GM19397 (cell line): ENCODE measurements around the gene ADORA1.

Experiments used
- ATAC-seq: cut with Tn5 transposase; IDR thresholded peaks from one replicate; pipeline ENCODE4 v1.9.1; 2021; ENCODE audit warnings: mild to moderate bottlenecking, moderate library complexity; ENCODE audit not compliant: unreplicated experiment

Gene ADORA1

DNA sequence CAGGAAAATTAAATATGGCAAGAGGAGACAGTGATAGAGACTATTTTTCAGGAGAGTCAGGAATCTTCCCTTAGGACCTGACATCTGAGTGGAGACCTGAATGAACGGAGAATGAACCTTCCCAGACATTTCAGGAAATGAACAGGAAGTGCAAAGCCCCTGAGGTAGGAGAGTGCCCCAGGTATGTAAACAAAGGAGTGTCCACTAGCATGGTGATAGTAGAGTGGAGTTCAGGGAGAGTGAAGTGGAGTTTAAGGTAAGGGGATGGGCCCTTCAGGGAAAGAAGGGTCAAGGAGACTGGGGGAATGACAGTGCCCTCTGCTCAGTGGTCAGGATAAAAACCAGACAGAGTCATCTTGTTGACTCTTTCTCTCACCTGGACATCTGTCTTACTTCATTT lies 28.8 kb downstream of the ADORA1 start:
- no peak for ATAC-seq

DNA sequence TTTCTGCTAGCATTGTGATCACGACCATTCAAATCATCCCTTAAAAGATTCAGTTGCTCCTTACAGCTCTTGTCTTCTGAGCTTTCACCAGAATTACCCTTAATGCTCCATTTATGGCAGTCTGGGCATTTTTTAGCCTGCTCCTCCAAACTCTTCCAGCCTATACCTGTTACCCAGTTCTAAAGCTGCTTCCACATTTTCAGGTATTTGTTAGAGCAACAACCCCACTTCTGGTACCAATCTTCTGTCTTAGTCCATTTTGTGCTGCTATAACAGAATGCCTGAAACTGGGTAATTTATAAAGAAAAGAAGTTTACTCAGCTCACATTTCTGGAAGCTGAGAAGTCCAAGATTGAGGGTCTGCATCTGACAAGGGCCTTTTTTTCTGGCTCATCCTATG lies 30.9 kb downstream of the ADORA1 start:
- ATAC-seq: no peak

DNA sequence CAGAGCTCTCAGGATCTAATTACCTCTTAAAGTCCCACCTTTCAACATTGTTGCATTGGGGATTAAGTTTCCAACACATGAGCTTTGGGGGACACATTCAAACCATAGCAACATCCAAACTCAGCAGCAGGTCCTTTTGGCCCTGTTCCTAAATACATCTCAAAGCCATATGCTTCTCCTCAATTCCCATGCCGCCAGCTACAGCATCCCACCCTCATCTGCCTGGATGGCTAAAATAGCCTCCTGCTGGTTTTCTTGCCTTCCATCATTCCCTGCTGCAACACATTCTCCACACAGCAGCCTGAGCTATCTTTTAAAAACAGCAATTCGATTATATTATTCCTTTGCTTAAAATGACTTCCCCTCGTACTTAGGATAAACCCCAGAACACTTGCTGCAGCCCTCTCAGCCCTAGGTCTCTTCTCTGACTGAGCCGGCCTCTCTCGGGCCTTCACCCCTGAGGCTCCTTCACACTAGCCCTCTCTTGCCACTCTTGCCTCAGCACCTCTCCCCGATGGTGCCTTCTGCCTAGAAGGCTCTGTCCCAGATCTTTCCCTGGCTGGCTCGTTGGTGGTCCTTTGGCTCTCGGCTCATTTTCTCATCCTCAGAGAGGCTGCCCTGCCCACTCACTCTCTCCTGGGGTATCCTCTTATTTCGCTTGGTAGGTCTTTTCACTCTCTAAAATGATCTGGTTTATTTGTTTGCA lies 31.6 kb downstream of the ADORA1 start:
- no peak for ATAC-seq

DNA sequence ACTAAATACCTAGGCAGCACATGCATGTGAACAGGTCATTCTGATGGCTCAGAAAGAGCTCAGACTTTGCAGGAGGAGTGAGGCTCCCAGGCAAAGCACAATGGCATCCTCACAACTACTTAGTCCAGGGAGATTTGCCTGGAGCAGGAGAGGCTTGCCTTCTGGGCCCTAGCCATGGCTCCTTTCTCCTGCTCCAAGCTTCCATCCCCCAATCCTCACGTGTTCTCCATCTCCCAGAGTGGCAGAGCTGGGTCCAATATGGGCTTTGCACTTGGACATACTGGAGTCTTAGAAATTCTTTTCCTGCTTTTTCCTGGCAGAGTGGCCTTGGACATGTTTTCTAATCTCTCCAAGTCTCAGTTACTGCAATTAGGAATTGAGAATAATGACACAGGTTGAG lies 32.3 kb downstream of the ADORA1 start:
- no peak for ATAC-seq

DNA sequence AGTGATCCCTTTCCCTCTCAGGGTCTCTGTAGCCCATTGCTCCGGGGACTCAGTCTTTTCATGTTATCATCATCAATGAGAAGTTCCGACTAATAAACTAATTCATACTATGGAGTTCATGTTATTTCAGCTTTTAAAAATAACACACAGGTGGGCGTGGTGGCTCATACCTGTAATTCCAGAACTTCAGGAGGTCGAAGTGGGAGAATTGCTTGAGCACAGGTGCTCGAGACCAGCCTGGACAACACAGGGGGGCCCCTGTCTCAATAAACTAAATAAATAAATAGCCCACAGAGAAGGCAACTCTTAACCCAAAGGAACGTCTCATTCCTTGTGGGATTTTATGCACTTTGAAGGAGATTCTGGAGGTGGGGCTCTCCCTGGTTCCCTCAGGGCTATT lies 33.6 kb downstream of the ADORA1 start:
- ATAC-seq: no peak

DNA sequence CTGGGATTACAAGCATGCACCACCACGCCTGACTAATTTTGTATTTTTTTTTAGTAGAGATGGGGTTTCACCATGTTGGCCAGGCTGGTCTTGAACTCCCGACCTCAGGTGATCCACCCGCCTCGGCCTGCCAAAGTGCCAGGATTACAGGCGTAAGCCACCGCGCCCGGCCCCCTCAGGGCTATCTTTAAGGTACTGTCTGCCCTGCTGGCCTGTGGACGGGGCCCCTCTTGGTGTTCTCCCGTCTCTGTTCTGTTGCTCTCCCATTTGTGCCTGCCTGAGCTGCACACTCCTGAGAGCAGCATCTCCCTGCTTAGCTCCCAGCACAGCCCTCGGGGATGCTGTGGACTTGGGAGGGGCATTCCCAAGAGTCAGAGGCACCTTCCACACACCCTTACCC lies 34.2 kb downstream of the ADORA1 start:
- no peak for ATAC-seq

DNA sequence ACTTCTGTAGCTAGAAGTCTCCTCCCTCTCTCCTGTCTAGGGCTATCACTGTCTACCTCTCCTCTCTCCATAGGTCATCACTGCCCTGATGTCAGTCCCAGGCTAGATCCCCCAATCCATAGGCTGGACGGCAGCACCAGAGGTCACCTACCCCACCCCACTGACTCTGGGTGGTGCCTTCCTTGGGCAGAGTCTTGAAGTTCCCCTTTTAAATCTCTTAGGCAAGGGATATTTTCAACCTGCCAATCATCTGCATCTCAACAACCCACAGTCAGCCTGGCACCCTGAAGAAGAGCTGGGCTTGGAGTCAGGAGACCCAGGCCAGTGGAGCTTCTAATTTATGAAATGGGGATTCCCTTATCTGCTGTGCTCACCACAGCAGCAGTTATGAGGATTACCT lies 34.9 kb downstream of the ADORA1 start:
- ATAC-seq: no peak

DNA sequence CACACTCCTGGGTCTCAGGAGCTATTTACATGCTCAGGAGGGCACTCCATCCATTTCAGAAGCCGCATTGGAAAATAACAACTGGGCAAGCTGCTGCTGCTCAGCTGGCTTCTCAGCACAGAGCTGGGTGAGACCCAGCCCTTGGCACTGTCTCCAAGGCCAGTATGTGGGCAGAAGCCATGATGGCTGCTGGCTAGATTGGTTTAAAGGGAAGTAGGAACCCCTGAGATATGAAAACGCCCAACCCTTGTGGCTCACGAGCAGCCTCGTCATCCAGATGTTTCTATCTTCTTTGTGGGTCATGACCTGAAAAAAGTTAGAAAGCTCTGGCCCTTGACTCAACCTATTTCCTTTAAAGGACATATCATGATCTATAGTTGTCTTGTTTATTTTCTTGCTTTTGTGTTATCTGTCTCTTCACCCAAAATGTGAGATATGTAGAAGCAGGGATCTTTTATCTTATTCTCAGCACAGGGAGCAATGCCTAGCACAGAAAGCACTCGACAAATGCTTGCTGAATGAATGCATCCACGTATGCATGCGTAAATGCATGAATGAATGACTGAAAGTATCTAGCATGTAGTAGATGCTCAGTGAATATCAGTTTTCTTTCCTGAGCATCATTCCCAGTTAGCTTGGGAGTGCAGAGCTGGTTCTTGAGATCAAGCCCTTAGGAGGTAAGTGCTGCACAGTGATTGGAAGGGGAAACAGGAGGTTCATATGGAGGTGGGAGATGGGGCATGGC lies 36.5 kb downstream of the ADORA1 start:
- no peak for ATAC-seq

DNA sequence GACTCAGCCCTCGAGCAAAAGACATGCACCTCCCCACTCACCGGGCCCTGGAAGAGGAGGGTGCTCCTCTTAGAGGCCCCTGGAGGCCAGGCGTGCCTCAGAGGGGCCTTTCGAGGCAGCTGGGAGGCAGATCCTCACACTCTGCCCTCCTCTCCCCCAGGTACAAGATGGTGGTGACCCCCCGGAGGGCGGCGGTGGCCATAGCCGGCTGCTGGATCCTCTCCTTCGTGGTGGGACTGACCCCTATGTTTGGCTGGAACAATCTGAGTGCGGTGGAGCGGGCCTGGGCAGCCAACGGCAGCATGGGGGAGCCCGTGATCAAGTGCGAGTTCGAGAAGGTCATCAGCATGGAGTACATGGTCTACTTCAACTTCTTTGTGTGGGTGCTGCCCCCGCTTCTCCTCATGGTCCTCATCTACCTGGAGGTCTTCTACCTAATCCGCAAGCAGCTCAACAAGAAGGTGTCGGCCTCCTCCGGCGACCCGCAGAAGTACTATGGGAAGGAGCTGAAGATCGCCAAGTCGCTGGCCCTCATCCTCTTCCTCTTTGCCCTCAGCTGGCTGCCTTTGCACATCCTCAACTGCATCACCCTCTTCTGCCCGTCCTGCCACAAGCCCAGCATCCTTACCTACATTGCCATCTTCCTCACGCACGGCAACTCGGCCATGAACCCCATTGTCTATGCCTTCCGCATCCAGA lies 37.7 kb downstream of the ADORA1 start:
- ATAC-seq: no peak

DNA sequence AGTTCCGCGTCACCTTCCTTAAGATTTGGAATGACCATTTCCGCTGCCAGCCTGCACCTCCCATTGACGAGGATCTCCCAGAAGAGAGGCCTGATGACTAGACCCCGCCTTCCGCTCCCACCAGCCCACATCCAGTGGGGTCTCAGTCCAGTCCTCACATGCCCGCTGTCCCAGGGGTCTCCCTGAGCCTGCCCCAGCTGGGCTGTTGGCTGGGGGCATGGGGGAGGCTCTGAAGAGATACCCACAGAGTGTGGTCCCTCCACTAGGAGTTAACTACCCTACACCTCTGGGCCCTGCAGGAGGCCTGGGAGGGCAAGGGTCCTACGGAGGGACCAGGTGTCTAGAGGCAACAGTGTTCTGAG lies 38.3 kb downstream of the ADORA1 start:
- no peak for ATAC-seq

DNA sequence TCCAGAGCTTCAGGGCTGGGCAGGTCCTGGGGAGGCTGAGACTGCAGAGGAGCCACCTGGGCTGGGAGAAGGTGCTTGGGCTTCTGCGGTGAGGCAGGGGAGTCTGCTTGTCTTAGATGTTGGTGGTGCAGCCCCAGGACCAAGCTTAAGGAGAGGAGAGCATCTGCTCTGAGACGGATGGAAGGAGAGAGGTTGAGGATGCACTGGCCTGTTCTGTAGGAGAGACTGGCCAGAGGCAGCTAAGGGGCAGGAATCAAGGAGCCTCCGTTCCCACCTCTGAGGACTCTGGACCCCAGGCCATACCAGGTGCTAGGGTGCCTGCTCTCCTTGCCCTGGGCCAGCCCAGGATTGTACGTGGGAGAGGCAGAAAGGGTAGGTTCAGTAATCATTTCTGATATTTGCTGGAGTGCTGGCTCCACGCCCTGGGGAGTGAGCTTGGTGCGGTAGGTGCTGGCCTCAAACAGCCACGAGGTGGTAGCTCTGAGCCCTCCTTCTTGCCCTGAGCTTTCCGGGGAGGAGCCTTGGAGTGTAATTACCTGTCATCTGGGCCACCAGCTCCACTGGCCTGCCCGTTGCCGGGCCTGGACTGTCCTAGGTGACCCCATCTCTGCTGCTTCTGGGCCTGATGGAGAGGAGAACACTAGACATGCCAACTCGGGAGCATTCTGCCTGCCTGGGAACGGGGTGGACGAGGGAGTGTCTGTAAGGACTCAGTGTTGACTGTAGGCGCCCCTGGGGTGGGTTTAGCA lies 38.8 kb downstream of the ADORA1 start:
- ATAC-seq: no peak

DNA sequence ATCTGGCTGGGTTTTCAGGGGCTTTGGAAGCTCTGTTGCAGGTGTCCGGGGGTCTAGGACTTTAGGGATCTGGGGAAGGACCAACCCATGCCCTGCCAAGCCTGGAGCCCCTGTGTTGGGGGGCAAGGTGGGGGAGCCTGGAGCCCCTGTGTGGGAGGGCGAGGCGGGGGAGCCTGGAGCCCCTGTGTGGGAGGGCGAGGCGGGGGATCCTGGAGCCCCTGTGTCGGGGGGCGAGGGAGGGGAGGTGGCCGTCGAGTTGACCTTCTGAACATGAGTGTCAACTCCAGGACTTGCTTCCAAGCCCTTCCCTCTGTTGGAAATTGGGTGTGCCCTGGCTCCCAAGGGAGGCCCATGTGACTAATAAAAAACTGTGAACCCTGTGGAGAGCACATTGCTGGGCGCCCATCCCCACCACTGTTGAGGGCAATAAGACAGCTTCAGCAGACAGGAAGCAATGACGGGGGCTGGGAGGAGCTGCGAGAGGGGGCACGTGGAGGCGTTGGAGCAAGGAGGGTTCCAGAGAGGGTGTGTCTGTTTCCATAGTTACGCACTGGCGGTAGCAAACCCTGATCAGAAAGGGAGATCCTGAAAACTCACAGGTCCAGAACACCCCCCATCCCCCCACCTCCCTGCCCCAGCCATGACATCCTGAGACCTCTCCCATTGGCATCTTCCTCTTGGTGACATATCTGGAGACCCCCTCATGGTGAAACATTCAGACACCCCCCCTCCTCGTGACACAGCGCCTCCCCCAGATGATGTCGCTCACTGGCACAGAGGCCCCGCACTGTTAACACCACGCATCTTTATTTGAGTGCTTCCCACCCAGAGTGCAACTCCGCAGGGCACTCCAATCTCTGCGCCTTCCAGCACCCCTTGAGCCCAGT lies 39.7 kb downstream of the ADORA1 start:
- no peak for ATAC-seq

DNA sequence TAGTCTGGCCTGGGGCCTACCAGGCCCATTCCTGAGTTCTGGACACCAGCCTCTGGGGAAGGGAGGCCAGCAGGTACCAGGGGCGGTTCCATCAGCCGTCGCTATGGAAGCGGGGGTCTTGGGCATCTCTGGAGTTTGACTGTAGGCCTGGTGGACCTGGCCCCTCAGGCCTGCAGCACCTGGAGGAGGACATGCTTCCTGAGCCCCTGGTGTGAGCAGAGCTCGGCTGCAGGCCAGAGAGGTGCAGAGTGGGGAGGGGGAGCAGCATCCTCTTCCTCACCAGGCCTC lies 40.3 kb downstream of the ADORA1 start:
- no peak for ATAC-seq

DNA sequence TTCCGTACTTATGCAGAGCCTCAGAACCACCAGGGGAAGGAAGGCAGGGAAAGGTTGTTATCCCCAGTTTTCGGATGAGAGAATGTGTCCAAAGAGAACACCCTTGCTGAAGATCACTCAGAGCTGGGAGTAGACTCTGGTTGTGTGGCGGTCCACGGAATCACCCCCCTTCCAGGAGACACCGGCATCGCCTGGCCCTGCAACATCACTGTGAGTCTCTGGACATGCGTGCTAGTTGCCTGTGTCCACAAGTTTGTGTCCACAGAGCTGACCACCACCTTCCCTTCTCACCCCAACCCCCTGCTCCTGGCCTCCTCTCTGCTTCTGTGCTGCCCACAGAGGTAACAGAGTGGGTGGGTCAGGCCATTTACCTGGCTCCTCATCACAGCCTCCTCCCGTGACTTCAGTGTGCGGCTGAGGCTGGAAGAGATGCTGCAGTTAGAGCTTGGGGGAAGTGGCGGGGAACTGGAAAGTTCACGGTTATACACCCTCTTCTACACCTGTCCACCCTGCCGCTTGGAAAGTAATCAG lies 40.8 kb downstream of the ADORA1 start:
- no peak for ATAC-seq

DNA sequence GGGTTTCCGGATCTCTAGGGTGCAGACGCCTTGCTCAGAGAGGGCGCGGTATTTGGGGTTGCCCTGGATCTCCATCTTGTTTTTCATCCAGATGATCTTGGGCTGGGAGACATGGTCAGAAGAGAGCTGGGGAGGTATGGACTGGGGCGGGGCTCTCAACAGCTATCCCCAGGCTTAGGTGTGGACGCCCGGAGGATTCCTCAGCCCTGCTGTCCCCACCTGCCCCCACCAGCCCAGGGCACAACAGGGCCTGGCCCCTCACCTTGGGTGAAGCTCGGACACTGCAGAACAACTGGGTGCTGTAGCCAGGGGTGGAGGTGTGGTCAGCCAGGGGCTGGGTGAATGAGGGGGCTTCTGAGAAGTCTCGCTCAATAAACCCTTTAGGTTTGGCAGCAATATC lies 41.5 kb downstream of the ADORA1 start:
- ATAC-seq: no peak

DNA sequence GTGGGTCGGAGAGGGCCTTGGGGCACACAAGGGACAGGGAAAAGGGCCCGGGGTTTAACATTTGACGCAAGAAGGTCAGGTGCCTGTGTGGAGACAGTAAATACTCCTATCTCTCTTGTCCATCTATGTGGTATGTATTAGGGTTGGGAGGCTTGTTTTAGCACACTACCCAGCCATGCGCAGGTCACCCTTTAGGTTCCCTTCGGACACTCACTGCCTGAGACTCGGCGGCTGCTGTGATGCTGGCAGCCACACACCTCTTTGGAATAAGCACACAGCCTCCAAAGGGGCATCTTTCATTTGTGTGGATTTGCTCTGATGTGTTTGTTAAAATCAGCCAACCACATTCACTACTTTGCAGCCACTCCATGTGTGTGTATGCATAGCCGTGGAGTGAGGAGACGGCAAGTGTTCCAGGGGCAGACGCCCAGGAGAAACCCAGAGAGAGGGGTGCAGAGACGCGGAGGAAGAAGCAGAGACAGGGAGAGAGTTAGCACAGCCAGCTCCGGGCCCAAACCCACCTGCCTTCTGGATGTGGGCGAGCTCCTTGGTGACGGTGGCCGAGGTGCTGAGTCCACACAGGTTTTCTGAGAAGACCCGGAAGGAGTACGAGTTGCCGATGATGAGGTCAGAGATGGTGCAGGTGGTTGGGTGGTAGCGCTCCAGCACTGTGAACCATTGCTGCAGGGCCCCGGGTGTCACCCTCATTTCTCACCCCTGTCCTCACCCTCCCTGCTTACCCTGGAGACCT lies 42.4 kb downstream of the ADORA1 start:
- ATAC-seq: no peak

DNA sequence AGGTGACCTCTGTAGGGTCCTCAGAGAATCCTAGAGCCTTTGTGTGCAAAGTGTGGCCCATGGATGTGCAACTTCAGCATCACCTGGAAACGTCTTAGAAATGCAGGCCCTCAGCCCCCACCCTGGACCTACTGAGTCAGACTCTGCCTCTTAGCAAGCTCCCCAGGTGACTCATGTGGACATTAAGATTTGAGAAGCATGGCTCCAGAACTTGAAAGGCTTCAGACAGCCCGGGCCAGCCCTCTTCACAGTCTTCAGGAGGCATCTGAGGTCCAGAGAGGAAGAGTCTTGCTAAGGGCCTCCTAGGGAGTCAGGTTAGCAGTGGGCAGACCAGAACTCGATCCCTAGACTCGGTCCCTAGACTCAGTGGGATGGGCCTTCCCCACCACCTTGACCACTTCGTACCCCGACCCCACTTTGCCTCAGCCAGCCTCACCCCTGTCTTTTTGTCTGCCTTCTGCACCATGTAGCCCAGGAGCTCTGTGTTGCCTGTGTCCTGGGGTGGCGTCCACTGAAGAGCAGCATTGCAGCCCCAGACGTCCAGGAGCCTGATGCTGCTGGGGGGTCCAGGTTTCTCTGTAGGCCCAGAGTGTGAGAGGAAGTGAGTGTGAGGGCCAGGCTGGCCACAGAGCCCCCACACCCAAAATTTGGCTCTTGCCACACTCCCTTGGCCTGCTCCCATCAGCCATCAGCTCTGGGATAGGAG lies 43.3 kb downstream of the ADORA1 start:
- no peak for ATAC-seq

DNA sequence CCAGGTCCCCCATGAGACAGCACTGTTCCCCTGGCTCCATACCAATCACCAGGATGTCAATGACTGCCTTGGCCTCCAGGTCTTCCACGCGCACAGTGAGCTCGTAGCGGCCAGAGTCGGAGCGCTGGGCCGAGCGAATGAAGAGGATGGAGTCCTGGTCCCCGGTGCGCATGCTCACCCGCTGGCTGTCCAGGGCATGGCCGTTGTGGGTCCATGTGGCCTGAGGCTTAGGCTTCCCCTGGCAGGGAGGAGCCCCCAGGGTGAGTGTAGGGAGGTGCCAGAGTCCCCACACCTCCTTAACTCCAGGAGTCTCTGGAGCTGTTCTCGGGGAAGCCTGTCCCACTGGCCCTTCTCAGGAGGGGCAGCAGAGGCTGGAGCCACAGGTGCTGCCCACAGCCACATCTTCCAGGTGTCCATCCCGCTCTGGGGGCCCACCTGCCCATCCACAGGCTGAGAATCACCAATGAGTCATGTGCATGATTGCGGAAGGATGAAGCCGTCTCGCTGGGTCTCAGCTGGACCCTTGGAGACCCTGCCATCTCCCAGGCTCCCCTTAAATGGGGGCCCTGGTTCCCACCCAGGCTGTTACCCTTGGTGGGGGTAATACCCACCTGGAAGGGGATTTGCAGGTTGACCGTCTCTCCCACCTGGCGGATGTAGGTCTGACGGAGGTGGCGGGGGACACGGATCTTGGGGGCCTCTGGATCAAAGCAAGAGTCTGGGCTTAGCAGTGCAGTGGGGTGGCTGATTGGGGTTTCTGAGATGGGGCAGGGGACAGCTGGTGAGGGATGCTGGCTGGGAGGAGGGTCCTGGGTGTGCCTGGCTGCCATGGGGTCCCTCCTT lies 44.0 kb downstream of the ADORA1 start:
- ATAC-seq: no peak
